A549 (cell line): ENCODE results near the gene TMEM88. TPM values are rescaled to one million over a fixed set of nuclear protein-coding genes. Genes with fewer than 3 reads are reported as not detected.
A peak's percentile ranks its signal among the peaks of the same experiment; 100 is the strongest.

Source experiments
- CBX8 ChIP-seq: fragments of 200-600 bp; sonication (generic); IDR thresholded peaks from 2 replicates; pipeline ENCODE4 v1.6.1; 2016
- EHF ChIP-seq: fragments of 250-450 bp; sonication (Bioruptor Pico); IDR thresholded peaks from 2 replicates; pipeline ENCODE4 v1.5.0; 2020; ENCODE audit warnings: mild to moderate bottlenecking
- FOSL2 ChIP-seq, 2 experiments: fragments of 450-650 bp in 1 of 2; fragments of >200 bp in 1 of 2; sonication (Bioruptor Twin) in 1 of 2; formaldehyde crosslinking; IDR thresholded peaks; 2 replicates each; pipeline versions ENCODE4 v1.5.0 to v1.6.1; 2016 to 2020; ENCODE audit warnings: mild to moderate bottlenecking in 1 of 2, moderate library complexity in 1 of 2
- HDAC2 ChIP-seq: fragments of 200-600 bp; sonication (generic); IDR thresholded peaks from 2 replicates; pipeline ENCODE4 v1.6.1; 2016
- HOXA7 ChIP-seq: fragments of 250-450 bp; sonication (Bioruptor Pico); IDR thresholded peaks from 2 replicates; pipeline ENCODE4 v1.5.0; 2020; ENCODE audit warnings: mild to moderate bottlenecking, moderate library complexity
- HOXB5 ChIP-seq: fragments of 250-450 bp; sonication (Bioruptor Pico); IDR thresholded peaks from 2 replicates; pipeline ENCODE4 v1.5.0; 2020; ENCODE audit warnings: mild to moderate bottlenecking, moderate library complexity
- KDM1A ChIP-seq: fragments of 200-600 bp; sonication (generic); IDR thresholded peaks from 2 replicates; pipeline ENCODE4 v1.6.1; 2016; ENCODE audit warnings: low read depth, mild to moderate bottlenecking
- KDM5A ChIP-seq: fragments of 200-600 bp; sonication (generic); IDR thresholded peaks from 2 replicates; pipeline ENCODE4 v1.6.1; 2016; ENCODE audit warnings: antibody characterized with exemption, mild to moderate bottlenecking
- MAFK ChIP-seq: fragments of 450-650 bp; IDR thresholded peaks from 2 replicates; pipeline ENCODE4 v1.6.1; 2014; ENCODE audit not compliant: partially characterized antibody
- MYC ChIP-seq: IDR thresholded peaks from 2 replicates; pipeline ENCODE4 v1.6.1; 2012; ENCODE audit warnings: mild to moderate bottlenecking, inconsistent platforms, low read length, improper control_type of control experiment, borderline replicate concordance
- NR3C1 ChIP-seq: fragments of >200 bp; sonication (Bioruptor Twin); formaldehyde crosslinking; IDR thresholded peaks from 3 replicates; pipeline ENCODE4 v1.6.1; 2017
- POLR2AphosphoS2 ChIP-seq: conservative IDR thresholded peaks from 2 replicates; pipeline ENCODE4 v1.6.1; 2012; ENCODE audit warnings: low read length, improper control_type of control experiment, inconsistent platforms
- RARB ChIP-seq: fragments of 250-450 bp; sonication (Bioruptor Pico); IDR thresholded peaks from 2 replicates; pipeline ENCODE4 v1.8.0; 2021; ENCODE audit warnings: mild to moderate bottlenecking, moderate library complexity
- RFX5 ChIP-seq: fragments of 450-650 bp; IDR thresholded peaks from 2 replicates; pipeline ENCODE4 v1.7.1; 2014; ENCODE audit warnings: antibody characterized with exemption, mild to moderate bottlenecking, moderate library complexity
- RNF2 ChIP-seq: fragments of 200-600 bp; sonication (generic); IDR thresholded peaks from 2 replicates; pipeline ENCODE4 v1.6.1; 2016; ENCODE audit warnings: low read depth, mild to moderate bottlenecking, antibody characterized with exemption, moderate library complexity, borderline replicate concordance
- SMC3 ChIP-seq: fragments of >200 bp; sonication (Bioruptor Twin); formaldehyde crosslinking; IDR thresholded peaks from 3 replicates; pipeline ENCODE4 v1.6.1; 2018; ENCODE audit warnings: inconsistent platforms
- TP53 ChIP-seq: fragments of 250-450 bp; sonication (Bioruptor Pico); IDR thresholded peaks from 2 replicates; pipeline ENCODE4 v1.5.0; 2021; ENCODE audit warnings: mild to moderate bottlenecking, moderate library complexity
- ZC3H11A ChIP-seq: fragments of 450-650 bp; IDR thresholded peaks from 2 replicates; pipeline ENCODE4 v1.6.1; 2014; ENCODE audit warnings: antibody characterized with exemption, mild to moderate bottlenecking
- ZNF302 ChIP-seq: fragments of 250-450 bp; sonication (Bioruptor Pico); IDR thresholded peaks from 2 replicates; pipeline ENCODE4 v1.9.0; 2021; ENCODE audit warnings: inconsistent platforms, mild to moderate bottlenecking, moderate library complexity
- ZSCAN20 ChIP-seq: fragments of 250-450 bp; sonication (Bioruptor Pico); IDR thresholded peaks from 2 replicates; pipeline ENCODE4 v1.8.0; 2022; ENCODE audit warnings: mild to moderate bottlenecking, moderate library complexity
- polyA plus RNA-seq, 4 experiments: library from polyadenylated mRNA; depleted of rRNA in 3 of 4; stranded (reverse); fragments of >200 nt; fragmentation: RNase III in 1 of 4; extraction: RNeasy Plus Mini Kit Qiagen cat#74134 plus additional on column Dnase treatment in 1 of 4; gene quantifications; 2 replicates in 3 of 4; 3 replicates in 1 of 4; pipeline ENCODE4 v1.2.3, GENCODE V29; 2011 to 2017
- TF ChIP-seq, protein P1 (sequence below): fragments of 150-350 bp; IDR thresholded peaks from 2 replicates; pipeline ENCODE4 v1.6.1; 2014; ENCODE audit warnings: low read depth, mild to moderate bottlenecking, low read length
- TF ChIP-seq, protein P2 (sequence below): IDR thresholded peaks from 2 replicates; pipeline ENCODE4 v1.6.1; 2012; ENCODE audit warnings: low read depth, borderline replicate concordance
- TF ChIP-seq, protein P3 (sequence below): fragments of 250-450 bp; sonication (Bioruptor Pico); IDR thresholded peaks from 2 replicates; pipeline ENCODE4 v1.5.0; 2021; ENCODE audit warnings: mild to moderate bottlenecking, moderate library complexity, borderline replicate concordance
- TF ChIP-seq, protein P4 (sequence below): fragments of >200 bp; sonication (Bioruptor Twin); formaldehyde crosslinking; IDR thresholded peaks from 3 replicates; pipeline ENCODE4 v1.6.1; 2016
- TF ChIP-seq, protein P5 (sequence below): fragments of >200 bp; sonication (Bioruptor Twin); formaldehyde crosslinking; IDR thresholded peaks from 3 replicates; pipeline ENCODE4 v1.5.1; 2016

The TMEM88 gene
- polyA plus RNA-seq, 2 of the 4 experiments (the other 2 are of a cell fraction): 0.17 to 0.48 TPM

DNA sequence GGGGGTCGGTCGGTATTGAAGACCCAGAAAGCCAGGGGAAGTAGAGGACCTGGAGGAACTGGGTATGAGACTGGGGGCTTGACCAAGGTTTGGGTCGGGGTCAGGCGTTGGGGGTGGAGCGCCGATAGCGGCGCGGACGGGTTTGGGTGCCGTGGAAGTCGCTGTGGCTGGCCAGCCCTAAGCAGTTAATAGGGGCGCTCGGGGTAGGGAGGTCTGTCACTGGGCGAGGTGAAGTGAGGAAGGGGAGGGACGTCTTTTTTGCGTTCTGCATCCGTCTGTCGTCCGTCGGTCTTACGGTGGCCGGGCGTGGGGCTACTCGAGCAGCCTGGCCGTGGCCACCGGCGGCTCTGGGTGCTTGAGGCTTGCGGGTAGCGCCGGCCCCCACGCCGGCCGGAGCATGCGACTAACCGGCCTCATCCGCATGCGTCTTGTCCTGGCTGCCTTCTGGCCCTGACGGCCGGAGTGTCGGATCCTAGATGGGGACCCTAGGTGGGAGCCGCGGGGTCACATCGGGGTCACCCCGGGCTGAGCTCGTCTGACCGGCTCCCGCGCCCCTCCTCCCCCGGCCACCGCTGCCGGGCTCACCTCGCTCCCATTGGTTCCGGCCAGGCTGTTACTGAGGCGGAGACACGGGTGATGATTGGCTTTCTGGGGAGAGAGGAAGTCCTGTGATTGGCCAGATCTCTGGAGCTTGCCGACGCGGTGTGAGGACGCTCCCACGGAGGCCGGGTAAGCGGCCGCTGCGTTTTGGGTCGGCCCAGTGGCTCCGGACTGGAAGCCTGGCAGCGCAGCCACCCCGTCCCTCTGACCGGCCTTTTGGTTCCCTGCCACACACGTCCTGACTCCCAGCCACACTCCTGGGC lies 10.3 kb upstream of the TMEM88 start (continued):
- TF ChIP-seq, protein P1, sequence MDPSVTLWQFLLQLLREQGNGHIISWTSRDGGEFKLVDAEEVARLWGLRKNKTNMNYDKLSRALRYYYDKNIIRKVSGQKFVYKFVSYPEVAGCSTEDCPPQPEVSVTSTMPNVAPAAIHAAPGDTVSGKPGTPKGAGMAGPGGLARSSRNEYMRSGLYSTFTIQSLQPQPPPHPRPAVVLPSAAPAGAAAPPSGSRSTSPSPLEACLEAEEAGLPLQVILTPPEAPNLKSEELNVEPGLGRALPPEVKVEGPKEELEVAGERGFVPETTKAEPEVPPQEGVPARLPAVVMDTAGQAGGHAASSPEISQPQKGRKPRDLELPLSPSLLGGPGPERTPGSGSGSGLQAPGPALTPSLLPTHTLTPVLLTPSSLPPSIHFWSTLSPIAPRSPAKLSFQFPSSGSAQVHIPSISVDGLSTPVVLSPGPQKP: no peak
- no peak for TF ChIP-seq ZSCAN20 (CRISPR knock-in tag)
- no peak for TF ChIP-seq KDM1A
- TF ChIP-seq HOXB5: peak; percentile 78
- peak; percentile 82 for TF ChIP-seq RARB (CRISPR knock-in tag)
- TF ChIP-seq MYC: peak; percentile 67; the same call in 1 of the 2 replicates
- TF ChIP-seq ZC3H11A: no peak
- TF ChIP-seq, protein P2, sequence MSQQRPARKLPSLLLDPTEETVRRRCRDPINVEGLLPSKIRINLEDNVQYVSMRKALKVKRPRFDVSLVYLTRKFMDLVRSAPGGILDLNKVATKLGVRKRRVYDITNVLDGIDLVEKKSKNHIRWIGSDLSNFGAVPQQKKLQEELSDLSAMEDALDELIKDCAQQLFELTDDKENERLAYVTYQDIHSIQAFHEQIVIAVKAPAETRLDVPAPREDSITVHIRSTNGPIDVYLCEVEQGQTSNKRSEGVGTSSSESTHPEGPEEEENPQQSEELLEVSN: peak; percentile 25; the same call in 1 of the 2 replicates
- 0 out of 2 replicates have a peak, but pooled peaks have one; percentile 10 for TF ChIP-seq KDM5A
- TF ChIP-seq, protein P3, sequence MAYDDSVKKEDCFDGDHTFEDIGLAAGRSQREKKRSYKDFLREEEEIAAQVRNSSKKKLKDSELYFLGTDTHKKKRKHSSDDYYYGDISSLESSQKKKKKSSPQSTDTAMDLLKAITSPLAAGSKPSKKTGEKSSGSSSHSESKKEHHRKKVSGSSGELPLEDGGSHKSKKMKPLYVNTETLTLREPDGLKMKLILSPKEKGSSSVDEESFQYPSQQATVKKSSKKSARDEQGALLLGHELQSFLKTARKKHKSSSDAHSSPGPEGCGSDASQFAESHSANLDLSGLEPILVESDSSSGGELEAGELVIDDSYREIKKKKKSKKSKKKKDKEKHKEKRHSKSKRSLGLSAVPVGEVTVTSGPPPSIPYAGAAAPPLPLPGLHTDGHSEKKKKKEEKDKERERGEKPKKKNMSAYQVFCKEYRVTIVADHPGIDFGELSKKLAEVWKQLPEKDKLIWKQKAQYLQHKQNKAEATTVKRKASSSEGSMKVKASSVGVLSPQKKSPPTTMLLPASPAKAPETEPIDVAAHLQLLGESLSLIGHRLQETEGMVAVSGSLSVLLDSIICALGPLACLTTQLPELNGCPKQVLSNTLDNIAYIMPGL: peak; percentile 79
- peak; percentile 82; the same call in 1 of the 2 replicates for TF ChIP-seq POLR2AphosphoS2
- TF ChIP-seq MAFK: no peak
- TF ChIP-seq, protein P4, sequence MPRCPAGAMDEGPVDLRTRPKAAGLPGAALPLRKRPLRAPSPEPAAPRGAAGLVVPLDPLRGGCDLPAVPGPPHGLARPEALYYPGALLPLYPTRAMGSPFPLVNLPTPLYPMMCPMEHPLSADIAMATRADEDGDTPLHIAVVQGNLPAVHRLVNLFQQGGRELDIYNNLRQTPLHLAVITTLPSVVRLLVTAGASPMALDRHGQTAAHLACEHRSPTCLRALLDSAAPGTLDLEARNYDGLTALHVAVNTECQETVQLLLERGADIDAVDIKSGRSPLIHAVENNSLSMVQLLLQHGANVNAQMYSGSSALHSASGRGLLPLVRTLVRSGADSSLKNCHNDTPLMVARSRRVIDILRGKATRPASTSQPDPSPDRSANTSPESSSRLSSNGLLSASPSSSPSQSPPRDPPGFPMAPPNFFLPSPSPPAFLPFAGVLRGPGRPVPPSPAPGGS: 0 out of 3 replicates have a peak, but pooled peaks have one; percentile 10
- peak; percentile 93 for TF ChIP-seq RFX5
- TF ChIP-seq EHF (CRISPR knock-in tag): peak; percentile 50; the same call in 1 of the 2 replicates
- TF ChIP-seq RNF2: no peak
- peak; percentile 83 for TF ChIP-seq TP53 (CRISPR knock-in tag)
- no peak for TF ChIP-seq FOSL2 (IDR thresholded peaks at IDR 0.05)
- TF ChIP-seq FOSL2 (CRISPR knock-in tag; IDR thresholded peaks at IDR 0.05): no peak
- TF ChIP-seq HDAC2: no peak
- no peak for TF ChIP-seq CBX8
- no peak for TF ChIP-seq ZNF302 (CRISPR knock-in tag)
- no peak for TF ChIP-seq NR3C1
- TF ChIP-seq HOXA7: peak; percentile 90; the same call in 1 of the 2 replicates
- TF ChIP-seq SMC3: no peak
- TF ChIP-seq, protein P5, sequence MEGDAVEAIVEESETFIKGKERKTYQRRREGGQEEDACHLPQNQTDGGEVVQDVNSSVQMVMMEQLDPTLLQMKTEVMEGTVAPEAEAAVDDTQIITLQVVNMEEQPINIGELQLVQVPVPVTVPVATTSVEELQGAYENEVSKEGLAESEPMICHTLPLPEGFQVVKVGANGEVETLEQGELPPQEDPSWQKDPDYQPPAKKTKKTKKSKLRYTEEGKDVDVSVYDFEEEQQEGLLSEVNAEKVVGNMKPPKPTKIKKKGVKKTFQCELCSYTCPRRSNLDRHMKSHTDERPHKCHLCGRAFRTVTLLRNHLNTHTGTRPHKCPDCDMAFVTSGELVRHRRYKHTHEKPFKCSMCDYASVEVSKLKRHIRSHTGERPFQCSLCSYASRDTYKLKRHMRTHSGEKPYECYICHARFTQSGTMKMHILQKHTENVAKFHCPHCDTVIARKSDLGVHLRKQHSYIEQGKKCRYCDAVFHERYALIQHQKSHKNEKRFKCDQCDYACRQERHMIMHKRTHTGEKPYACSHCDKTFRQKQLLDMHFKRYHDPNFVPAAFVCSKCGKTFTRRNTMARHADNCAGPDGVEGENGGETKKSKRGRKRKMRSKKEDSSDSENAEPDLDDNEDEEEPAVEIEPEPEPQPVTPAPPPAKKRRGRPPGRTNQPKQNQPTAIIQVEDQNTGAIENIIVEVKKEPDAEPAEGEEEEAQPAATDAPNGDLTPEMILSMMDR: no peak
